Measurements from ENCODE around the gene EIF4H. TPM values are rescaled to one million over a fixed set of nuclear protein-coding genes. Genes with fewer than 3 reads are reported as not detected.

Gene EIF4H
- polyA plus RNA-seq, 4 donors = 278 to 305 (median 303) TPM

Other genes with a start within 250 kb of the EIF4H start
- gene ELN, start 146.2 kb upstream of the EIF4H start, polyA plus RNA-seq (ENCODE audit: insufficient read length in 4 of 4) = 100 to 1,000 TPM in 2 of 4 donors, 10 to 100 TPM in 2; 73.5 to 152 (median 95.9) TPM
- 10 to 100 TPM; 21.8 to 25.6 (median 23.5) TPM for gene LIMK1, start 90.6 kb upstream of the EIF4H start, polyA plus RNA-seq (ENCODE audit: insufficient read length in 4 of 4)
- gene LAT2, start 35.6 kb downstream of the EIF4H start, polyA plus RNA-seq (ENCODE audit: insufficient read length in 4 of 4) = 1 to 10 TPM; 2.2 to 2.8 (median 2.4) TPM
- gene RFC2, start 80.0 kb downstream of the EIF4H start, polyA plus RNA-seq (ENCODE audit: insufficient read length in 4 of 4) = 10 to 100 TPM; 38.7 to 50.4 (median 48.3) TPM
- 10 to 100 TPM; 21.7 to 31.5 (median 25.4) TPM for gene CLIP2, start 115.1 kb downstream of the EIF4H start, polyA plus RNA-seq (ENCODE audit: insufficient read length in 4 of 4)